ENCODE results near the gene INTS6L. TPM values are rescaled to one million over a fixed set of nuclear protein-coding genes. Genes with fewer than 3 reads are reported as not detected.

Gene INTS6L
- total and polyA plus RNA-seq, 12 donors = 1.4 to 8.9 (median 2.6) TPM

DNA sequence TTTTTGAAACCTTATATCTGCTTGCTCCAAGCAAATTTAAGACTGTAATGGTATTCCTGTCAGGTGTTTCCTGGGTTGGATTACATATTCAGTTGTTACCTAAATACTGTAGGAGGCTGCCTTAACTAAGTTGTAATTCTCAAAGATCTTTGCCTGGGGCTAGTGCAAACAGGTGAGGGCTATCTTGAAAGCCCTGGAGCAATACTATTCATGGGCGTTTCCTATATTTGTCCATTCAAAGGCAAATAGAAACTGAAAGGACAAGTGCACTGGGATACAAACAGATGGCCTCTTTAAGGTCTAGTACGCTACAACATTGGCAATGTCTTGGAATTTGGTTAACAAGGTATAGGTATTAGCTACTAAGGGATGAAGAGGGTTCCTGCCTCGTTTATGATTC is 108.9 kb downstream of the INTS6L start:
- no peaks in the 10 kb centered on the region for H3K36me3 ChIP-seq
- ATAC-seq = no peak
- TF ChIP-seq, protein P1, sequence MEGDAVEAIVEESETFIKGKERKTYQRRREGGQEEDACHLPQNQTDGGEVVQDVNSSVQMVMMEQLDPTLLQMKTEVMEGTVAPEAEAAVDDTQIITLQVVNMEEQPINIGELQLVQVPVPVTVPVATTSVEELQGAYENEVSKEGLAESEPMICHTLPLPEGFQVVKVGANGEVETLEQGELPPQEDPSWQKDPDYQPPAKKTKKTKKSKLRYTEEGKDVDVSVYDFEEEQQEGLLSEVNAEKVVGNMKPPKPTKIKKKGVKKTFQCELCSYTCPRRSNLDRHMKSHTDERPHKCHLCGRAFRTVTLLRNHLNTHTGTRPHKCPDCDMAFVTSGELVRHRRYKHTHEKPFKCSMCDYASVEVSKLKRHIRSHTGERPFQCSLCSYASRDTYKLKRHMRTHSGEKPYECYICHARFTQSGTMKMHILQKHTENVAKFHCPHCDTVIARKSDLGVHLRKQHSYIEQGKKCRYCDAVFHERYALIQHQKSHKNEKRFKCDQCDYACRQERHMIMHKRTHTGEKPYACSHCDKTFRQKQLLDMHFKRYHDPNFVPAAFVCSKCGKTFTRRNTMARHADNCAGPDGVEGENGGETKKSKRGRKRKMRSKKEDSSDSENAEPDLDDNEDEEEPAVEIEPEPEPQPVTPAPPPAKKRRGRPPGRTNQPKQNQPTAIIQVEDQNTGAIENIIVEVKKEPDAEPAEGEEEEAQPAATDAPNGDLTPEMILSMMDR (IDR thresholded peaks at IDR 0.05) = no peak
- intact Hi-C loops (cut with DNase I) = loop anchor here in 1 of 10 donors (2.0 kb wide), 1 partner anchor 303 kb away; no protein-coding TSS in a partner anchor
- H3K27ac ChIP-seq = no peak overlapping the region
- no peaks in the 10 kb centered on the region for H3K9me3 ChIP-seq
- no peak for DNase-seq
- H3K27me3 ChIP-seq = peaks cover 0 to 14% (median 0%) of the 10 kb centered on the region in 7 donors
- WGBS, 2 donors = 77 to 85% methylated on average over 3 of the region's 3 CpGs
- H3K4me1 ChIP-seq = no peaks in the 10 kb centered on the region
- H3K4me3 ChIP-seq = no peak overlapping the region

Other genes with a start within 250 kb of the INTS6L start
- gene ETDC, start 211.2 kb upstream of the INTS6L start, total RNA-seq = not detected
- gene ETDC, start 211.2 kb upstream of the INTS6L start, polyA plus RNA-seq = not detected
- 1 to 10 TPM; 2.7 to 6.9 (median 3.4) TPM for gene ZNF75D, start 176.6 kb upstream of the INTS6L start, total RNA-seq
- 1 to 10 TPM; 3.6 to 7.8 TPM for gene ZNF75D, start 176.6 kb upstream of the INTS6L start, polyA plus RNA-seq
- 1 to 10 TPM; 3.6 to 6.4 (median 5.2) TPM for gene ZNF449, start 175.9 kb upstream of the INTS6L start, total RNA-seq
- gene ZNF449, start 175.9 kb upstream of the INTS6L start, polyA plus RNA-seq = 1 to 10 TPM; 1.7 to 7.5 TPM
- 1 to 10 TPM in 7 of 10 donors, under 1 TPM in 3; 0.58 to 2.5 (median 1.6) TPM for gene SMIM10L2A, start 98.7 kb upstream of the INTS6L start, total RNA-seq
- 1 to 10 TPM in 1 of 2 donors, under 1 TPM in 1; 0.38 to 1.1 TPM for gene SMIM10L2A, start 98.7 kb upstream of the INTS6L start, polyA plus RNA-seq
- not detected for gene CT45A1, start 193.0 kb downstream of the INTS6L start, total RNA-seq
- gene CT45A1, start 193.0 kb downstream of the INTS6L start, polyA plus RNA-seq = not detected
- gene CT45A3, start 247.5 kb downstream of the INTS6L start, total RNA-seq = not detected
- not detected for gene CT45A3, start 247.5 kb downstream of the INTS6L start, polyA plus RNA-seq